Neural progenitor cell (in vitro differentiated cells): ENCODE measurements around the gene NUP133.

ENCODE experiments used
- EZH2 ChIP-seq: fragments of 200-600 bp; sonication (generic); IDR thresholded peaks from 2 replicates; pipeline ENCODE4 v1.6.1; 2017; ENCODE audit warnings: antibody characterized with exemption, mild to moderate bottlenecking, moderate library complexity
- TF ChIP-seq, protein P1 (sequence below): fragments of 200-600 bp; sonication (generic); IDR thresholded peaks from 2 replicates; pipeline ENCODE4 v1.5.1; 2017; ENCODE audit warnings: antibody characterized with exemption, mild to moderate bottlenecking

DNA sequence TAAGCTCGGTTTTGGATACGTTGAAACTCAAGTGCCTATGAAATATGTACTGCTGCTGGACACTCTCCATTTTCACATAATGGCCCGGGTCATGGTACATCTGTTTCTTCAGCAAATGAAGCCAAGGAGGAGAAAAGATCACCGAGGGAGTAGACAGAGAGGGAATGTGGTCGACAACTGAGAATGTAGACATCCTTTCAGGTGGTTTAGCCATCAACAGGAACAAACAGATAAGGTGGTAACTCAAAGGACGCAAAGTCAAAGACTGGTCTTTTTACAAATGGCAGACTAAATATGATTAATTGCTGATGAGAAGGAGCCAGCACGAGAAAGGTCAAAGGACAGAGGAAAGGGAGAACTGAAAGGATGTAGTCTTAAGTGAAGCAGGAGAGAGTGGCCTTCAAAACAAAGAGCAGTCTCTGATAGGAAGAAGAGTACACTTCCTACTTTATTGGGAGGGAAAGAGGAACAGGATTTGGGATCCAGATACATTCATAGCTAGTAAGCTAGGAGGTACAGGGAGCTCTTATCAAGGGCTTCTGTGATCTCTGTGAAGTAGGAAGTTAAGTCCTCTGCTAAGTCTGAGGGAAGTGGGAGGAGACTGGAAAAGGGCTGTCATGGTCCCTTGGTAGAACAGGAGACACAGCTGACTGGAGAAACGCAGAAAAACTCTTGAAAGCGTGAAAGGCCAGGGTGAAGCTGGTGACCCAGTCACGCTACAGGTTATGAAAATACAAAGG lies 28.3 kb downstream of the NUP133 start:
- TF ChIP-seq, protein P1, sequence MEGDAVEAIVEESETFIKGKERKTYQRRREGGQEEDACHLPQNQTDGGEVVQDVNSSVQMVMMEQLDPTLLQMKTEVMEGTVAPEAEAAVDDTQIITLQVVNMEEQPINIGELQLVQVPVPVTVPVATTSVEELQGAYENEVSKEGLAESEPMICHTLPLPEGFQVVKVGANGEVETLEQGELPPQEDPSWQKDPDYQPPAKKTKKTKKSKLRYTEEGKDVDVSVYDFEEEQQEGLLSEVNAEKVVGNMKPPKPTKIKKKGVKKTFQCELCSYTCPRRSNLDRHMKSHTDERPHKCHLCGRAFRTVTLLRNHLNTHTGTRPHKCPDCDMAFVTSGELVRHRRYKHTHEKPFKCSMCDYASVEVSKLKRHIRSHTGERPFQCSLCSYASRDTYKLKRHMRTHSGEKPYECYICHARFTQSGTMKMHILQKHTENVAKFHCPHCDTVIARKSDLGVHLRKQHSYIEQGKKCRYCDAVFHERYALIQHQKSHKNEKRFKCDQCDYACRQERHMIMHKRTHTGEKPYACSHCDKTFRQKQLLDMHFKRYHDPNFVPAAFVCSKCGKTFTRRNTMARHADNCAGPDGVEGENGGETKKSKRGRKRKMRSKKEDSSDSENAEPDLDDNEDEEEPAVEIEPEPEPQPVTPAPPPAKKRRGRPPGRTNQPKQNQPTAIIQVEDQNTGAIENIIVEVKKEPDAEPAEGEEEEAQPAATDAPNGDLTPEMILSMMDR = no peak
- no peak for TF ChIP-seq EZH2
